ENCODE measurements around the gene PCDHA10.

DNA sequence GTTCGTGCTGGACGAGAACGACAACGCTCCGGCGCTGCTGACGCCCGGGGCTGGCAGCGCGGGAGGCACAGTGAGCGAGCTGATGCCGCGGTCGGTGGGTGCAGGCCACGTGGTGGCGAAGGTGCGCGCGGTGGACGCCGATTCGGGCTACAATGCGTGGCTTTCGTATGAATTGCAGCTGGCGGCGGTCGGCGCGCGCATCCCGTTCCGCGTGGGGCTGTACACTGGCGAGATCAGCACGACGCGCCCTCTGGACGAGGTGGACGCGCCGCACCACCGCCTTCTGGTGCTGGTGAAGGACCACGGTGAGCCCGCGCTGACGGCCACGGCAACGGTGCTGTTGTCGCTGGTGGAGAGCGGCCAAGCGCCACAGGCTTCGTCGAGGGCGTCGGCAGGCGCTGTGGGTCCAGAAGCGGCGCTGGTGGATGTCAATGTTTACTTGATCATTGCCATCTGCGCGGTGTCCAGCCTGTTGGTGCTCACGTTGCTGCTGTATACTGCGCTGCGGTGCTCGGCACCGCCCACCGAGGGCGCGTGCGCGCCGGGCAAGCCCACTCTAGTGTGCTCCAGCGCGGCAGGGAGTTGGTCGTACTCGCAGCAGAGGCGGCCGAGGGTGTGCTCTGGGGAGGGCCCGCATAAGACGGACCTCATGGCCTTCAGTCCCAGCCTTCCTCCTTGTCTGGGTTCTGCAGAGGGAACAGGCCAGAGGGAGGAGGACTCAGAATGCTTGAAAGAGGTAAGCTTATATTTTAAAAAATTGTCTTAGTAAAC lies 28.4 kb downstream of the PCDHA10 start:
- no peak for TF ChIP-seq RAD21 (IDR thresholded peaks at IDR 0.05; ENCODE audit: low read length)
- no peak for TF ChIP-seq YY1 (IDR thresholded peaks at IDR 0.05; ENCODE audit: low read depth)
- TF ChIP-seq, protein P1, sequence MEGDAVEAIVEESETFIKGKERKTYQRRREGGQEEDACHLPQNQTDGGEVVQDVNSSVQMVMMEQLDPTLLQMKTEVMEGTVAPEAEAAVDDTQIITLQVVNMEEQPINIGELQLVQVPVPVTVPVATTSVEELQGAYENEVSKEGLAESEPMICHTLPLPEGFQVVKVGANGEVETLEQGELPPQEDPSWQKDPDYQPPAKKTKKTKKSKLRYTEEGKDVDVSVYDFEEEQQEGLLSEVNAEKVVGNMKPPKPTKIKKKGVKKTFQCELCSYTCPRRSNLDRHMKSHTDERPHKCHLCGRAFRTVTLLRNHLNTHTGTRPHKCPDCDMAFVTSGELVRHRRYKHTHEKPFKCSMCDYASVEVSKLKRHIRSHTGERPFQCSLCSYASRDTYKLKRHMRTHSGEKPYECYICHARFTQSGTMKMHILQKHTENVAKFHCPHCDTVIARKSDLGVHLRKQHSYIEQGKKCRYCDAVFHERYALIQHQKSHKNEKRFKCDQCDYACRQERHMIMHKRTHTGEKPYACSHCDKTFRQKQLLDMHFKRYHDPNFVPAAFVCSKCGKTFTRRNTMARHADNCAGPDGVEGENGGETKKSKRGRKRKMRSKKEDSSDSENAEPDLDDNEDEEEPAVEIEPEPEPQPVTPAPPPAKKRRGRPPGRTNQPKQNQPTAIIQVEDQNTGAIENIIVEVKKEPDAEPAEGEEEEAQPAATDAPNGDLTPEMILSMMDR (IDR thresholded peaks at IDR 0.05): no peak
- TF ChIP-seq FOXJ3 (CRISPR knock-in tag; IDR thresholded peaks at IDR 0.05): no peak
- TF ChIP-seq, protein P2, sequence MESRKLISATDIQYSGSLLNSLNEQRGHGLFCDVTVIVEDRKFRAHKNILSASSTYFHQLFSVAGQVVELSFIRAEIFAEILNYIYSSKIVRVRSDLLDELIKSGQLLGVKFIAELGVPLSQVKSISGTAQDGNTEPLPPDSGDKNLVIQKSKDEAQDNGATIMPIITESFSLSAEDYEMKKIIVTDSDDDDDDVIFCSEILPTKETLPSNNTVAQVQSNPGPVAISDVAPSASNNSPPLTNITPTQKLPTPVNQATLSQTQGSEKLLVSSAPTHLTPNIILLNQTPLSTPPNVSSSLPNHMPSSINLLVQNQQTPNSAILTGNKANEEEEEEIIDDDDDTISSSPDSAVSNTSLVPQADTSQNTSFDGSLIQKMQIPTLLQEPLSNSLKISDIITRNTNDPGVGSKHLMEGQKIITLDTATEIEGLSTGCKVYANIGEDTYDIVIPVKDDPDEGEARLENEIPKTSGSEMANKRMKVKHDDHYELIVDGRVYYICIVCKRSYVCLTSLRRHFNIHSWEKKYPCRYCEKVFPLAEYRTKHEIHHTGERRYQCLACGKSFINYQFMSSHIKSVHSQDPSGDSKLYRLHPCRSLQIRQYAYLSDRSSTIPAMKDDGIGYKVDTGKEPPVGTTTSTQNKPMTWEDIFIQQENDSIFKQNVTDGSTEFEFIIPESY (IDR thresholded peaks at IDR 0.05; ENCODE audit: borderline replicate concordance, low read depth): no peak
- TF ChIP-seq EP300 (IDR thresholded peaks at IDR 0.05; ENCODE audit: borderline replicate concordance in 1 of 2, low read depth in 1 of 2, low read length in 1 of 2): no peak
- TF ChIP-seq, protein P3, sequence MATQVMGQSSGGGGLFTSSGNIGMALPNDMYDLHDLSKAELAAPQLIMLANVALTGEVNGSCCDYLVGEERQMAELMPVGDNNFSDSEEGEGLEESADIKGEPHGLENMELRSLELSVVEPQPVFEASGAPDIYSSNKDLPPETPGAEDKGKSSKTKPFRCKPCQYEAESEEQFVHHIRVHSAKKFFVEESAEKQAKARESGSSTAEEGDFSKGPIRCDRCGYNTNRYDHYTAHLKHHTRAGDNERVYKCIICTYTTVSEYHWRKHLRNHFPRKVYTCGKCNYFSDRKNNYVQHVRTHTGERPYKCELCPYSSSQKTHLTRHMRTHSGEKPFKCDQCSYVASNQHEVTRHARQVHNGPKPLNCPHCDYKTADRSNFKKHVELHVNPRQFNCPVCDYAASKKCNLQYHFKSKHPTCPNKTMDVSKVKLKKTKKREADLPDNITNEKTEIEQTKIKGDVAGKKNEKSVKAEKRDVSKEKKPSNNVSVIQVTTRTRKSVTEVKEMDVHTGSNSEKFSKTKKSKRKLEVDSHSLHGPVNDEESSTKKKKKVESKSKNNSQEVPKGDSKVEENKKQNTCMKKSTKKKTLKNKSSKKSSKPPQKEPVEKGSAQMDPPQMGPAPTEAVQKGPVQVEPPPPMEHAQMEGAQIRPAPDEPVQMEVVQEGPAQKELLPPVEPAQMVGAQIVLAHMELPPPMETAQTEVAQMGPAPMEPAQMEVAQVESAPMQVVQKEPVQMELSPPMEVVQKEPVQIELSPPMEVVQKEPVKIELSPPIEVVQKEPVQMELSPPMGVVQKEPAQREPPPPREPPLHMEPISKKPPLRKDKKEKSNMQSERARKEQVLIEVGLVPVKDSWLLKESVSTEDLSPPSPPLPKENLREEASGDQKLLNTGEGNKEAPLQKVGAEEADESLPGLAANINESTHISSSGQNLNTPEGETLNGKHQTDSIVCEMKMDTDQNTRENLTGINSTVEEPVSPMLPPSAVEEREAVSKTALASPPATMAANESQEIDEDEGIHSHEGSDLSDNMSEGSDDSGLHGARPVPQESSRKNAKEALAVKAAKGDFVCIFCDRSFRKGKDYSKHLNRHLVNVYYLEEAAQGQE (IDR thresholded peaks at IDR 0.05; ENCODE audit: low read depth, low read length): no peak
- TF ChIP-seq, protein P4, sequence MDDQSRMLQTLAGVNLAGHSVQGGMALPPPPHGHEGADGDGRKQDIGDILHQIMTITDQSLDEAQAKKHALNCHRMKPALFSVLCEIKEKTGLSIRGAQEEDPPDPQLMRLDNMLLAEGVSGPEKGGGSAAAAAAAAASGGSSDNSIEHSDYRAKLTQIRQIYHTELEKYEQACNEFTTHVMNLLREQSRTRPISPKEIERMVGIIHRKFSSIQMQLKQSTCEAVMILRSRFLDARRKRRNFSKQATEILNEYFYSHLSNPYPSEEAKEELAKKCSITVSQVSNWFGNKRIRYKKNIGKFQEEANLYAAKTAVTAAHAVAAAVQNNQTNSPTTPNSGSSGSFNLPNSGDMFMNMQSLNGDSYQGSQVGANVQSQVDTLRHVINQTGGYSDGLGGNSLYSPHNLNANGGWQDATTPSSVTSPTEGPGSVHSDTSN (IDR thresholded peaks at IDR 0.05): no peak
- TF ChIP-seq MXI1 (IDR thresholded peaks at IDR 0.05; ENCODE audit: low read depth, low read length): no peak
- no peak for TF ChIP-seq GABPA (IDR thresholded peaks at IDR 0.05; ENCODE audit: low read depth)
- TF ChIP-seq, protein P5, sequence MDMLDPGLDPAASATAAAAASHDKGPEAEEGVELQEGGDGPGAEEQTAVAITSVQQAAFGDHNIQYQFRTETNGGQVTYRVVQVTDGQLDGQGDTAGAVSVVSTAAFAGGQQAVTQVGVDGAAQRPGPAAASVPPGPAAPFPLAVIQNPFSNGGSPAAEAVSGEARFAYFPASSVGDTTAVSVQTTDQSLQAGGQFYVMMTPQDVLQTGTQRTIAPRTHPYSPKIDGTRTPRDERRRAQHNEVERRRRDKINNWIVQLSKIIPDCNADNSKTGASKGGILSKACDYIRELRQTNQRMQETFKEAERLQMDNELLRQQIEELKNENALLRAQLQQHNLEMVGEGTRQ (IDR thresholded peaks at IDR 0.05; ENCODE audit: borderline replicate concordance, low read depth, low read length): no peak

Measured in SK-N-SH (cell line).